ENCODE measurements around the gene THAP12. TPM values are rescaled to one million over a fixed set of nuclear protein-coding genes. Genes with fewer than 3 reads are reported as not detected.
A peak's percentile ranks its signal among the peaks of the same experiment; 100 is the strongest.

The THAP12 gene
- total RNA-seq, 1 experiment from 2014 or later = 42.5 TPM

DNA sequence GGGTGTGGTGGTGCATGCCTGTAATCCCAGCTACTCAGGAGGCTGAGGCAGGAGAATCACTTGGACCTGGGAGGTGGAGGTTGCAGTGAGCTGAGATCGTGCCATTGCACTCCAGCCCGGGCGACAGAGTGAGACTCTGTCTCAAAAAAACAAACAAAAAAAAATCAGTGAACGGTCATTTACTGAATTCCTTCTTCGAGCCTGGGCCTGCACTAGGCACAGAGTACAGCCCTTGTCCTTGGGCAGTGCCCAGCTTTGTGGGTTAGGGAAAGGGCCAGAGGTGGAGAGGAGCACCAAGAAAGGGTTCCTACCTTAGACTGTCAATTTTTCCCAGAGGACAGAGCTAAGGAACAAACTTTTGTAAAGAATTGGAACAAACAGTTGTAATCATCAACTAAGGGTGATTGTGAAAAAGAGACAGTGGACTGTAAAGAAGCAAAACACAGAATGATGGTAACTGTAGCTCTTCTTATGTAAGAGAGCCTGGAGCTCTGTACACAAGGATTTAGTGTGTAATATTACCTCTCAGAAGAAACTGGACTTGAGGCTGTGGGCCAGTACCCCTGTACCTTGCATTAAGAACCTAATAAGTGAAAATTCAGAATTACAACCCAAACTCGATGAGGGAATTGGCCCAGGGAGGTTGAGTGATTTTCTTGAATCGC, 11.0 kb upstream of the THAP12 start:
- H3K4me1 Mint-ChIP-seq = no peaks in the 10 kb centered on the region
- H3K79me1 ChIP-seq (ENCODE audit: insufficient read depth, low read depth, low read length, poor library complexity, severe bottlenecking) = no peaks in the 10 kb centered on the region
- H3K4me3 Mint-ChIP-seq = no peak overlapping the region
- no peak for DNase-seq
- no peak overlapping the region for H3K14ac ChIP-seq (ENCODE audit: insufficient read depth, low read length)
- no peaks in the 10 kb centered on the region for H3K23me2 ChIP-seq (ENCODE audit: insufficient read length, low read depth, low read length, poor library complexity, severe bottlenecking)
- H3K27ac Mint-ChIP-seq = peak overlapping the region in 1 of 3 experiments; percentile 55; a peak in 1 of 7 replicates
- no peak overlapping the region for H3K56ac ChIP-seq (ENCODE audit: insufficient read length, low read depth, low read length)
- no peaks in the 10 kb centered on the region for H3K27me3 ChIP-seq (ENCODE audit: insufficient read depth, low read length)
- no peak overlapping the region for H3K4me2 ChIP-seq (ENCODE audit: insufficient read depth, insufficient read length, low read length)
- no peaks in the 10 kb centered on the region for H3K27me3 Mint-ChIP-seq (ENCODE audit: low read depth)
- no peaks in the 10 kb centered on the region for H4K20me1 ChIP-seq (ENCODE audit: control insufficient read depth, insufficient read depth, insufficient read length)
- H2BK12ac ChIP-seq (ENCODE audit: insufficient read length, low read depth, low read length) = no peak overlapping the region
- H3K18ac ChIP-seq (ENCODE audit: insufficient read length, low read depth, low read length) = no peak overlapping the region
- H3K27ac ChIP-seq (ENCODE audit: insufficient read length, low read depth, low read length) = no peak overlapping the region
- H2BK120ac ChIP-seq (ENCODE audit: low read depth, low read length, poor library complexity, severe bottlenecking) = no peak overlapping the region
- H4K91ac ChIP-seq (ENCODE audit: insufficient read length, low read depth, low read length) = no peak overlapping the region
- H3K9me3 Mint-ChIP-seq = no peaks in the 10 kb centered on the region
- H3K79me2 ChIP-seq (ENCODE audit: insufficient read depth, low read length) = no peaks in the 10 kb centered on the region
- H3K4me1 ChIP-seq (ENCODE audit: insufficient read depth, low read length) = no peaks in the 10 kb centered on the region
- H3K36me3 Mint-ChIP-seq (ENCODE audit: insufficient read depth in 1 of 3, low read depth in 3 of 3) = no peaks in the 10 kb centered on the region
- H3T11ph ChIP-seq (ENCODE audit: low read length) = no peak overlapping the region
- no peak overlapping the region for H4K5ac ChIP-seq (ENCODE audit: insufficient read length, low read depth, low read length)
- TF ChIP-seq, protein P1, sequence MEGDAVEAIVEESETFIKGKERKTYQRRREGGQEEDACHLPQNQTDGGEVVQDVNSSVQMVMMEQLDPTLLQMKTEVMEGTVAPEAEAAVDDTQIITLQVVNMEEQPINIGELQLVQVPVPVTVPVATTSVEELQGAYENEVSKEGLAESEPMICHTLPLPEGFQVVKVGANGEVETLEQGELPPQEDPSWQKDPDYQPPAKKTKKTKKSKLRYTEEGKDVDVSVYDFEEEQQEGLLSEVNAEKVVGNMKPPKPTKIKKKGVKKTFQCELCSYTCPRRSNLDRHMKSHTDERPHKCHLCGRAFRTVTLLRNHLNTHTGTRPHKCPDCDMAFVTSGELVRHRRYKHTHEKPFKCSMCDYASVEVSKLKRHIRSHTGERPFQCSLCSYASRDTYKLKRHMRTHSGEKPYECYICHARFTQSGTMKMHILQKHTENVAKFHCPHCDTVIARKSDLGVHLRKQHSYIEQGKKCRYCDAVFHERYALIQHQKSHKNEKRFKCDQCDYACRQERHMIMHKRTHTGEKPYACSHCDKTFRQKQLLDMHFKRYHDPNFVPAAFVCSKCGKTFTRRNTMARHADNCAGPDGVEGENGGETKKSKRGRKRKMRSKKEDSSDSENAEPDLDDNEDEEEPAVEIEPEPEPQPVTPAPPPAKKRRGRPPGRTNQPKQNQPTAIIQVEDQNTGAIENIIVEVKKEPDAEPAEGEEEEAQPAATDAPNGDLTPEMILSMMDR (conservative IDR thresholded peaks at IDR 0.05) = no peak
- WGBS (ENCODE audit: extremely low coverage, insufficient read length, low lambda C conversion rate) = no CpG with 5 or more reads among the region's 7 CpGs
- no peak overlapping the region for H3K9ac ChIP-seq (ENCODE audit: extremely low read depth, insufficient read length, low read length)
- no peak overlapping the region for H4K8ac ChIP-seq (replicated peaks; ENCODE audit: insufficient read length, low read depth, low read length)
- H2BK20ac ChIP-seq (ENCODE audit: low read depth, low read length, poor library complexity, severe bottlenecking) = no peak overlapping the region
- H2AFZ ChIP-seq (ENCODE audit: low read length) = no peak overlapping the region
- H2BK5ac ChIP-seq (ENCODE audit: insufficient read length, low read length) = no peak overlapping the region
- no peak overlapping the region for H3K4ac ChIP-seq (ENCODE audit: low read depth, low read length)
- H3K9me3 ChIP-seq (ENCODE audit: control insufficient read depth, low read depth, low read length) = no peaks in the 10 kb centered on the region
- H2AK5ac ChIP-seq (ENCODE audit: insufficient read length, low read length) = no peak overlapping the region
- H2BK15ac ChIP-seq (ENCODE audit: low read depth, low read length) = no peak overlapping the region
- H3K23ac ChIP-seq (ENCODE audit: insufficient read length, low read depth, low read length) = no peak overlapping the region
